Effector memory CD4-positive, alpha-beta T cell (primary cell): ENCODE measurements around the gene SPAAR.

Source experiments
- DNase-seq, 3 donors: peaks; one replicate each; pipeline ENCODE4 v3.0.0-alpha.2; 2020
- H3K27ac ChIP-seq: 2 replicates; pipeline ENCODE4 v1.7.0; 2013; ENCODE audit warnings: mild to moderate bottlenecking, low read length, moderate library complexity; ENCODE audit not compliant: insufficient read depth, poor library complexity, severe bottlenecking
- H3K27me3 ChIP-seq: replicated peaks from 2 replicates; pipeline ENCODE4 v1.7.0; 2013; ENCODE audit warnings: mild to moderate bottlenecking, low read length; ENCODE audit not compliant: insufficient read depth, control insufficient read depth, poor library complexity, severe bottlenecking
- H3K36me3 ChIP-seq: 2 replicates; pipeline ENCODE4 v1.7.0; 2013; ENCODE audit warnings: mild to moderate bottlenecking, low read length, moderate library complexity; ENCODE audit not compliant: control insufficient read depth, insufficient read depth
- H3K4me1 ChIP-seq: 2 replicates; pipeline ENCODE4 v1.7.0; 2013; ENCODE audit warnings: low read length, mild to moderate bottlenecking; ENCODE audit not compliant: control insufficient read depth, insufficient read depth, poor library complexity, severe bottlenecking
- H3K4me3 ChIP-seq: 2 replicates; pipeline ENCODE4 v1.7.0; 2013; ENCODE audit warnings: low read length, low read depth, mild to moderate bottlenecking; ENCODE audit not compliant: insufficient read depth, poor library complexity, severe bottlenecking
- H3K9me3 ChIP-seq: 2 replicates; pipeline ENCODE4 v1.7.0; 2013; ENCODE audit warnings: mild to moderate bottlenecking, low read length, moderate library complexity; ENCODE audit not compliant: control insufficient read depth

SPAAR gene

DNA sequence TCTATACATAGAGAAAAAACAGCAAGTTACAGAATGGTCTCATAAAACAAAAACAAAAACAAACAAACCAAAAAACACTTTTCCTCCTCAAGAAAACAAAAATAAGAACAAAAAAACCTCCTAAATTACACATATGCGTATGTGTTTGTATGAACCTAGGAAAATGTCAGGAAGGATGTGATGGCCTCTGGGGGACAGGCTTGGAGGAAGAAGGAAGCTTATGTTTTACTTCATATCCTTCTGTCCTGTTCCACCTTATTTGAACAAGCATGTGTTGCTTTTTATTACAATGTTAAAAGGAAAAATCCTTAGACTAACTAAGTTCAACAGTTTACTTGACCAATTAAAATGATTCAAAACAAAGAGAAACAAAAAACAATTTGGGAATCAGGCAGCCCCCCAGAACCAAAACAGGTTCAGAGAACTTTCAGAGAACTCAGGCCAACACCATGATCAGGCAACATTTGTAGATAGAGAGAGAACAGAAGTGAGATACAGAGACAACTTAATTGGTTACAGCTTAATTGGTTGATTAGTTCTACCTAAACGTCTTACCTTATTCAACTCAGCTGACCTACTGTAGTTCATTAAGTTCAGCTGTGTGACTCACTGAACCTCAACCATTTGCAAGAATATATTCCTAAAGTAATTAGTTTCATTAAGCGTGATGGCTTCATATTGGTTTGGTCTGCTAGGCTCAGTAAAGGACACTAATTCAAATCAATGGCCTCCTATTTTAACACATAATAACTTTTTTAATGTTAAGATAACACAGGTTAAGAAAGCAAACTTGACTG, 10.1 kb downstream of the SPAAR start:
- DNase-seq: no peak
- Histone ChIP-seq H3K4me3 (no peak overlapping the region), H3K4me1 (no peaks in the 10 kb centered on the region)

DNA sequence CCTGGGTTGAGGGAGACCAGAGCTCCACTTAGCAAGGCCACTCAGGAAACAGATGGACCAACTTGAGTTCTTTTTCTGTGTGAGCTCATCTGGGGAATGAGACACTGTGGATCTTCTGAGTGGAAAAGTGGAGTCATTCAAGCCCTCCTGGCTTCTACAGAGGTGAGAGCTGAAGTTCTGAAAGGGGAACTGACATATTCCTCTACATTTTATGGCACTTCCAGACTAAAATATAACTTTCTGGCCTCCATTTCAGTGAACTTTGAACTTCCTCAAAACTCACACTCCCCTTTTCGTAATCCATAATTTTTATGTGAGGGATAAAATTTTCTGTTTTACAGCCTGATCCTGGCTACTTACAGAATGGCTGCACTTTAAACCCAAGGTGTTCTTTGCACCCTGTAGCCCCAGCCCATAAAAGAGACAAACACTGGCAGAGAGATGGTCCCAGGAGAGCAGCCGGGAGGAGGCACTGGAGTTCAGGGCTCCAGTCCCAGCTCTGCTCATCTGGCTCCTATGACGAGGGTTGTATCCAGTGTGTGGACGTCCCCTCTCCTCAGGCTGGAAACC, 10.8 kb downstream of the SPAAR start:
- Histone ChIP-seq H3K36me3 (no peaks in the 10 kb centered on the region), H3K4me1 (no peaks in the 10 kb centered on the region), H3K9me3 (no peaks in the 10 kb centered on the region), H3K27ac (no peak overlapping the region), H3K4me3 (no peak overlapping the region), H3K27me3 (no peaks in the 10 kb centered on the region)
- no peak for DNase-seq

More for the DNA sequence above, 10.1 kb downstream of the SPAAR start:
- Histone ChIP-seq H3K9me3 (no peaks in the 10 kb centered on the region), H3K27me3 (no peaks in the 10 kb centered on the region), H3K36me3 (no peaks in the 10 kb centered on the region), H3K27ac (no peak overlapping the region)

DNA sequence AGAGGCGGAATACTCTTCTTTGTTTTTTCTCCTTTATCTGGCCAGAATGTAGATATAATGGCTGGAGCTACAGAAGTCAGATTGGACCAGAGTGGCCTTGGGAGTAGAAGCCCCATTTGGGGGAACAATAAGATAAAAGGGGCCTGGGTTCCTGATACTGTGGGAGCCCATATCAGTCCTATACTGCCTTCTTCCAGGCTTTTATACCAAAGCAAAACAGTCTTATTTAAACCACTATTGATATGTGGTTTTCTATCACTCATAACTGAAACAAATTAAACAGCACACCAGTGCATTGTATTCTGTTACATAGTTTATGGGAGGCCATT, 14.3 kb downstream of the SPAAR start:
- Histone ChIP-seq H3K4me1 (no peaks in the 10 kb centered on the region), H3K36me3 (no peaks in the 10 kb centered on the region), H3K27ac (no peak overlapping the region), H3K9me3 (no peaks in the 10 kb centered on the region), H3K4me3 (no peak overlapping the region), H3K27me3 (no peaks in the 10 kb centered on the region)
- DNase-seq: no peak

DNA sequence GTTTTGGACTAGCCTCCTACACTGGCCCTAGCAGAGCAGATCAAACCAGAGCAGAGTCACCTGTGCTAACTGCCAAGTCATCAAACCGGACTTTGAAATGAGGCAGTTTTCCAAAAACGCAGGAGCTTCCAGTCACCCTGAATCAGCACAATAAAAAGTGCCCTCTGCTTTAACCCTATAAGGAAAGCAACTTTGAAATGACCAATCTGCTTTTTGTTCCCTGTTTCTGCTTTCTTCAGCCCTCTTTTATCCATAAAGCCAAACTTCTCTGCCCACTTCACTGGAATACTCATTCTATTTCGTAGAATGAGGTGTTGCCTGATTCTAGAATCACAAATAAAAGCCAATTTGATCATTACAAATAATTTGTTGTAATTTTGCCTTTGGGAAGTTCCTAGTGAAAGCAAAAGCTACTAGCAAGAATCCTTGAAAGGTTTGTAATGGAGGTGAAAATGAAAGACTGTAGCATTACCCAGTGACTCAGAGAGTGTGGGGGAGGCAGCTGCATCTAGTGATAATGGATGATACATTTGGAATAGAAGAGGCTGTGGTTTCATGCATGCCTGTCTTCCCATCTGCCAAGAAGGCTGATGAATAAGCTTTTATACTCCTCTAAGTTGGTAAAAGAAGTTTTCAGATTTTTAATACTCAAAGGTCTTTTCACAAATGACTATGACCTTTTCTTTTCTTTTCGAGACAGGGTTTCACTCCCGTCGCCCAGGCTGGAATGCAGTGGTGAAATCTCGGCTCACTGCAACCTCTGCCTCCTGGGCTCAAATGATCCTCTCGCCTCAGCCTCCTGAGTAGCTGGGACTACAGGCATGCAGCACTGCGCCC, 14.9 kb downstream of the SPAAR start:
- no peak for DNase-seq
- Histone ChIP-seq H3K27ac (no peak overlapping the region), H3K4me3 (no peak overlapping the region), H3K9me3 (no peaks in the 10 kb centered on the region), H3K36me3 (no peaks in the 10 kb centered on the region), H3K4me1 (no peaks in the 10 kb centered on the region), H3K27me3 (no peaks in the 10 kb centered on the region)

DNA sequence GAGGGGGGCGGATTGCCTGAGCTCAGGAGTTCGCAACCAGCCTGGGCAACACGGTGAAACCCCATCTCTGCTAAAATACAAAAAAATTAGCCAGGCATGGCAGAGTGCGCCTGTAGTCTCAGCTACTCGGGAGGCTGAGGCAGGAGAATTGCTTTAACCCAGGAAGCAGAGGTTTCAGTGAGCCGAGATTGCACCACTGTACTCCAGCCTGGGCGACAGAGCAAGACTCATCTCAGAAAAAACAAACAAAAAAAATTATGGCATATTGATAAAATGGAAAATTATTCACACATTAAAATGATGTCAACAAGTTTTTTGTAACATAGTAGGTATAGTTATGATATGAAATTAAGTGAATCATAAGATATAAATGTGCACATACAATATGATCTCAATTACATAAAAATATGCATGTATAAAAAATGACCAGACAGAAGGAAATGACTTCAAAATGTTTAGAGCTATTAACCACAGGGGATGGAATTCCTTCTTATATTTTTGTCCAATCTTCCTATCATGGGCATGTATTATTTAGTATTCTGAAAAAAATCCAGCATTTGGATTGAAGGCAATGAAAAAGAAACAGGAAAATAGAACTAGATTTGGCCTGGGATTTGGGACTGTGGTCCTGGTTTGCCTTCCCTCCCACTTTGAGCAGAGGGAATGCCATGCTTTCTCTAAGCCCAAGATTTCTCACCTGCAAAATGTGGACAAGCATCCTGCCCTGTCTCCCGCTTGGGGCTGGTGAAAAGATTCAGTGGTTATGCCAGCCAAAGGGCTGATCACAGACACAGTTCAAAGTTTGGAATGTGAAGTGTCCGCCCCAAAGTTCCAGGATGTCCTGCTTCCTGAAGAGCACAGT, 19.5 kb downstream of the SPAAR start:
- Histone ChIP-seq H3K4me1 (no peaks in the 10 kb centered on the region), H3K4me3 (no peak overlapping the region), H3K27me3 (no peaks in the 10 kb centered on the region), H3K36me3 (no peaks in the 10 kb centered on the region), H3K27ac (no peak overlapping the region), H3K9me3 (no peaks in the 10 kb centered on the region)
- DNase-seq: no peak

DNA sequence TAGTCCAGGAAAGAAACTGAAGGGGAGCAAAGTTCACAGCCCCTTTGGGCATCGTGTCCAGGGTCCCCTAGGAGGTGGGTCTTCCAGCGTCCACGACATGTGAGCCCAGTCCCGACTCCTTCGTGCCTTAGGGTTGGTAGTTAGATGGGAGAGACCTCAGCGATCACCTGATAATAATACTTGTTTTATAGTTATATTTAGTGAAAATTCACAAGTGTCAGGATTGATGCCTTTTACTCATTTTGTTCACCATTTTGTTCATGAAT, 20.1 kb downstream of the SPAAR start:
- Histone ChIP-seq H3K27ac (no peak overlapping the region), H3K9me3 (no peaks in the 10 kb centered on the region), H3K4me1 (no peaks in the 10 kb centered on the region), H3K36me3 (no peaks in the 10 kb centered on the region), H3K27me3 (no peaks in the 10 kb centered on the region), H3K4me3 (no peak overlapping the region)
- no peak for DNase-seq

DNA sequence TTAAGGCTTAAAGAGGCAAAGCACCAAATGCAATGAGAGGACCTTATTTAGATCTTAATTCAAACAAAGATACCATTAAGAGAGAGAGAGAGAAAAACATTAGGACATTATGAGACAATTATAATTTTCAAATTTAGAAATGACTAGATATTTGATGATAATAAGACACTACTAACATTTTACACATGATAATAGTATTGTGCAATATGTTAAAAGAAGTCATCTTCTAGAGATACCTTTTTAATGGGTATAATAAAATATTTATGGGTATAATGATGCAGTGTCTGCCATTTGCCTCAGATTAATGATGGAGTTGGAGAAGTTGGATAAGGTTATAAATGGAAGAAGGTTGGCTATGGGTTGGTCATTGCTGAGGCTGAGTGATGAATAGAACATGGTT, 21.2 kb downstream of the SPAAR start:
- H3K27me3 ChIP-seq: no peaks in the 10 kb centered on the region
- DNase-seq: no peak

DNA sequence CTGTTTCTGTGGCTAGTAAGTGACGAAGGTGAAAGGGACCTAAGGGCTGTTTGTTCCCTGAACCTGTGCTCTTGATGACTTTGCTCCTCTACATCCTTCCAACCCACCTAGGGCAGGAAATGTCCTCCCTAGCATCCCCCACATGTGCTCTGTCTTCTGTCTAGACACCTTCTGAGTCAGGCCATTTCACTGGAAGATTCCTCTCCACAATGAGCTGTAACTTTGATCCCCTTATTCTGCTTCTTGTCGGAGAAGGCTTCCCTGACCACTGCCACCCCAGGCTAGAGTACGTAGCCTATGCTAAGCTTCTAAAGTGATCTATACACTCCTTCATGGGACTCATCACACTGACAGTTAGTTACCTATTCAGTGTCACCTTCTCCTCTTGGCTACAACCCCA, 21.7 kb downstream of the SPAAR start:
- Histone ChIP-seq H3K27me3 (no peaks in the 10 kb centered on the region), H3K9me3 (no peaks in the 10 kb centered on the region), H3K4me1 (no peaks in the 10 kb centered on the region), H3K36me3 (no peaks in the 10 kb centered on the region), H3K27ac (no peak overlapping the region), H3K4me3 (no peak overlapping the region)
- no peak for DNase-seq

More for the DNA sequence above, 21.2 kb downstream of the SPAAR start:
- Histone ChIP-seq H3K27ac (no peak overlapping the region), H3K36me3 (no peaks in the 10 kb centered on the region), H3K4me1 (no peaks in the 10 kb centered on the region), H3K4me3 (no peak overlapping the region), H3K9me3 (no peaks in the 10 kb centered on the region)

DNA sequence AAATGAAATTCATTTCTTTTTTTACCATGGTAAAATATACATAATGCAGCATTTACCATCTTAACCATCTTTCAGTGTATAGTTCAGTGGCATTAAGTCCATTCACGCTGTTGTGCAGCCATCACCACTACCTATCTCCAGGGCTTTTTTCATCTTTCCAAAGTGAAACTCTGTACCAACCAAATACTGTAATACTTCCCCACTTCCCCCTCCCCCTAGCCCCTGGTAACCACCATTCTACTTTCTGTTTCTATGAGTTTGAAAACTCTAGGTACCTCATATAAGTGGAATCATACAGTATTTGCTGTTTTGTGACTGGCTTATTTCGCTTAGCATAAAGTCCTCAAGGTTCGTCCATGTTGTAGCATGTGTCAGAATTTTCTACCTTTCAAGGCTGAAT, 23.4 kb downstream of the SPAAR start:
- no peaks in the 10 kb centered on the region for H3K4me1 ChIP-seq
- no peak for DNase-seq

More for the DNA sequence above, 23.4 kb downstream of the SPAAR start:
- H3K27me3 ChIP-seq: no peaks in the 10 kb centered on the region
- no peaks in the 10 kb centered on the region for H3K9me3 ChIP-seq
- H3K36me3 ChIP-seq: no peaks in the 10 kb centered on the region
- no peak overlapping the region for H3K27ac ChIP-seq
- no peak overlapping the region for H3K4me3 ChIP-seq
